Suprapubic skin (tissue), 4 donors: Measurements from ENCODE around the gene ANKMY1.

ENCODE experiments used
- CTCF ChIP-seq, 2 donors: fragments of 200-600 bp in 1 of 2; fragments of 450-650 bp in 1 of 2; sonication (generic) in 1 of 2; IDR thresholded peaks; one replicate each; pipeline ENCODE4 v1.5.1; 2016 to 2019; ENCODE audit warnings: antibody characterized with exemption in 2 of 2, mild to moderate bottlenecking in 1 of 2, moderate library complexity in 1 of 2
- POLR2A ChIP-seq, 2 donors: fragments of 450-650 bp; IDR thresholded peaks; one replicate each; pipeline ENCODE4 v1.6.1; 2017; ENCODE audit warnings: antibody characterized with exemption in 2 of 2, mild to moderate bottlenecking in 2 of 2, moderate library complexity in 2 of 2
- POLR2AphosphoS5 ChIP-seq, 3 donors: sonication (generic); formaldehyde crosslinking; IDR thresholded peaks; one replicate each; pipeline ENCODE4 v1.6.1; 2017; ENCODE audit warnings: antibody characterized with exemption in 3 of 3

DNA sequence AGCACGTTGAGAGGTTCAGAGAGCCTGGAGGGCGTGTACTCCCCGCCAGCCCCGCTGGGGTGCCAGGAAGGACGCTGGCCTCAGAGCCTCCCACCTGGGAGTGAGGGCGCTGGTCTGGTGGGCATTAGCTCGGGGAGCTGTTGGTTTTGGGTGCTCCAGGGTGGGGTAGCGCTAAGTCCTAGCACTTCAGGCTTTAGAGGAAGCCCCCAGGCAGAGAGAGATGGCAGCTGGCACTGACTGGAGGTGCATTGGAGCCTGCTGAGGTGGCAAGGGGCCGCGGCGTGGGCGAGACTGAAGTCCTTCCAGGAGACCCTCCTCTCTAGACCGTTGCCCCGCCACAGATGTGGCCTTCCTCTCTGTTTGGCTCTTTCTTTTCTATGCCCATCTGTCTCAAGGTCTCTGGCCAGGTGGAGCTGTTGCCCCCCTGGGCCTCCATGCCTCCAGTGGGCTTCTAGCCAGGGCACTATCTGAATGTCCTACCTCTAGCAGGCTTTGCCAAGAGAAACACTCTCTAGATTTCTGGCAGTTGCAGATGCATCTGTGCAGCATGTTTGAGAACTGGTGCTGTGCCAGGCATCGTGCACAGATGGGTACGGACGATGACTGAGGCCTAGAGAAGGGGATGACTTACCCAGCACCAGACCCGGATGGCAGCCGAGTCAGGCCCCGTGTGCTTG, 35.4 kb upstream of the ANKMY1 start:
- TF ChIP-seq CTCF (IDR thresholded peaks at IDR 0.05) (no peak), POLR2A (IDR thresholded peaks at IDR 0.05) (no peak), POLR2AphosphoS5 (IDR thresholded peaks at IDR 0.05) (no peak)
